ENCODE measurements around the gene CMPK1.

- TF ChIP-seq POLR2A (IDR thresholded peaks at IDR 0.05): no peak
- no peak for TF ChIP-seq CTCF (IDR thresholded peaks at IDR 0.05)
- no peak for TF ChIP-seq EP300 (IDR thresholded peaks at IDR 0.05)
These were observed 34.1 kb downstream of the CMPK1 start for GRCh38 chr1:47367651-47368050.

Data from gastroesophageal sphincter (tissue), 3 donors.